Measurements from ENCODE around the gene LASP1.
A peak's percentile ranks its signal among the peaks of the same experiment; 100 is the strongest.

Gene LASP1

DNA sequence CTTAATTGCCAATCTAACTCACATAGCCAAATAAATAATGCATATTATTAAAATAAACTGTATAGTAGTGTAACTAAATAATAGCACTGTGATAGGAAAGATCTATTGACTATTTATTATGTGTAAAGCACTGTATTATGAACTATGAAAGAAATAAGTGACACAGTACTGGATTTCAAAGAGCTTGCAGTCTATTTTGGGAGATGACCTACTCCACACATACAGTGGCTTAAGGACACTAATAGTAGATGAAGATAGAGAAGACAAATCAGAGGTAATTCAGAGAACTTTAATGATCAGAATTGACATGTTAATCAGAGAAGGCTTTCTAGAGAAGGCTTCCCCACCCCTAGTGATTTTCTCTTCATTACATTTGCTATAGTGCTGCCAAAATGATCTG, 70.1 kb downstream of the LASP1 start:
- no peak for TF ChIP-seq TEAD4 (IDR thresholded peaks at IDR 0.05)

DNA sequence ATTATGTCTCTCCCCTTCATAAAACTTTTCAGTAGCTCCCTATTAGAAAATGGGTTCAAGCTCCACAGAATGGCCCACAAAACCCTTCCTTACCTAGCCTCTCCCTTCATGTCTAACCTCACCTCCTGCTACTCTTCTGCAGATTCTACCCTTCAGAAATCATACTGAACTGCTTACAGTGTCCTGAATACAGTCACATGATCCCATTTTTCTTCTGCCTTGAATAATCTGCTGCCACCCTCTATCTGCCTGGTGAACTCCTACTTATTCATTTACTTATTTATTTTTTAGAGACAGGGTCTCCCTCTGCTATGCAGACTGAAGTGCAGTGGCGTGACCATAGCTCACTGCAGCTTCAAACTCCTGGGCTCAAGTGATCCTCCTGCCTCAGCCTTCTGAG, 70.5 kb downstream of the LASP1 start:
- TF ChIP-seq TCF12 (IDR thresholded peaks at IDR 0.05; ENCODE audit: low read depth) = no peak
- TF ChIP-seq, protein P1, sequence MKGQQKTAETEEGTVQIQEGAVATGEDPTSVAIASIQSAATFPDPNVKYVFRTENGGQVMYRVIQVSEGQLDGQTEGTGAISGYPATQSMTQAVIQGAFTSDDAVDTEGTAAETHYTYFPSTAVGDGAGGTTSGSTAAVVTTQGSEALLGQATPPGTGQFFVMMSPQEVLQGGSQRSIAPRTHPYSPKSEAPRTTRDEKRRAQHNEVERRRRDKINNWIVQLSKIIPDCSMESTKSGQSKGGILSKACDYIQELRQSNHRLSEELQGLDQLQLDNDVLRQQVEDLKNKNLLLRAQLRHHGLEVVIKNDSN (IDR thresholded peaks at IDR 0.05) = 0 out of 2 replicates have a peak, but pooled peaks have one; percentile 12
- TF ChIP-seq TAF1 (IDR thresholded peaks at IDR 0.05; ENCODE audit: low read depth) = no peak

DNA sequence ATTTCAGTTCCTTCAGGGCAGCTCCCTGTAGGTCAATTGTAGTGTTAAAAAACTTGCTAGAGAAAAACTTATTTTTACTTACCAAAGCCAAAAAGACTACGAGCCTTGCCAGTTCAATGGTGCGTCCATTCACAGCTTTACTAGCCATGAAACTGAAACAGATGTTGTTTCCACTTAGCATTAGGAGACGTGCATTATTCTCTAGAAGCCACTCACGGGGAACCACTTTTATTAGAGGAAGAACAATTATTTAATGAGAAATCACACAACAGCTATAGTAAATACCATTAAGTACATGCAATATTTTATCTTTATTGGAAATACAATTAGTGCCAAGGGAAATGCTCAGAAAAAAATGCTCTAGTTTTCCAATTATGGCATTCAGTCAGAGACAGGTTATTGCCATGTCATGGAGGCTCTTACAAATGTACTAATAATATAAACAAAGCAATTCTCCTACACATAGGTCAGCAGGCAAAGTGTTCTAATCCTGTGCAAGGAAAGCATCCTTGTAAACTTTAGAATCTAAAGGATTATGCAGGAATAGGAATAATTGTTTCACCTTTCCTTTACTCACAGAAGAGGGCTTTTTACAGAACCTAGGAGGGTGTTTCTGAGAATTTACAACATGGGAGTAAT, 73.0 kb downstream of the LASP1 start:
- no peak for TF ChIP-seq TEAD4 (IDR thresholded peaks at IDR 0.05)
- TF ChIP-seq NFIC (IDR thresholded peaks at IDR 0.05) = no peak

DNA sequence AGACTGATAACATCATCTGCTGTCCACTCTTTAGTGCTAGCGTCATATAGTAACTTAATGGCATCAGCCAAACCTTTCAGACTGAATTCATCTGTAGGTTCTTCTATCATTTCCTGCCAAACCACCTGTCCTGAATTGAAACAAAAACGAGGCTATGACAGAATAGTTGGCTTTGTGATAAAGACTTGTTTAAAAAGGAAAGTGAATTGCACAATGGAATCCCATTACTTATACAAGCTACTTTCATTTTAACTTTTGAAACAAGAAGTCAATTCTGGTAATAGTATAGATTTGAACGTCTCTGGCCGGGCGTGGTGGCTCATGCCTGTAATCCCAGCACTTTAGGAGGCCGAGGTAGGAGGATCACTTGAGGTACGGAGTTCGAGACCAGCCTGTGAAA, 73.7 kb downstream of the LASP1 start:
- TF ChIP-seq NFIC (IDR thresholded peaks at IDR 0.05) (no peak), FOXM1 (IDR thresholded peaks at IDR 0.05; ENCODE audit: borderline replicate concordance, low read depth) (no peak), CEBPB (IDR thresholded peaks at IDR 0.05) (no peak), EGR1 (IDR thresholded peaks at IDR 0.05) (no peak), TCF12 (IDR thresholded peaks at IDR 0.05; ENCODE audit: low read depth) (no peak), RAD21 (IDR thresholded peaks at IDR 0.05; ENCODE audit: low read depth) (no peak), YY1 (IDR thresholded peaks at IDR 0.05; ENCODE audit: low read depth) (no peak)
- TF ChIP-seq, protein P2, sequence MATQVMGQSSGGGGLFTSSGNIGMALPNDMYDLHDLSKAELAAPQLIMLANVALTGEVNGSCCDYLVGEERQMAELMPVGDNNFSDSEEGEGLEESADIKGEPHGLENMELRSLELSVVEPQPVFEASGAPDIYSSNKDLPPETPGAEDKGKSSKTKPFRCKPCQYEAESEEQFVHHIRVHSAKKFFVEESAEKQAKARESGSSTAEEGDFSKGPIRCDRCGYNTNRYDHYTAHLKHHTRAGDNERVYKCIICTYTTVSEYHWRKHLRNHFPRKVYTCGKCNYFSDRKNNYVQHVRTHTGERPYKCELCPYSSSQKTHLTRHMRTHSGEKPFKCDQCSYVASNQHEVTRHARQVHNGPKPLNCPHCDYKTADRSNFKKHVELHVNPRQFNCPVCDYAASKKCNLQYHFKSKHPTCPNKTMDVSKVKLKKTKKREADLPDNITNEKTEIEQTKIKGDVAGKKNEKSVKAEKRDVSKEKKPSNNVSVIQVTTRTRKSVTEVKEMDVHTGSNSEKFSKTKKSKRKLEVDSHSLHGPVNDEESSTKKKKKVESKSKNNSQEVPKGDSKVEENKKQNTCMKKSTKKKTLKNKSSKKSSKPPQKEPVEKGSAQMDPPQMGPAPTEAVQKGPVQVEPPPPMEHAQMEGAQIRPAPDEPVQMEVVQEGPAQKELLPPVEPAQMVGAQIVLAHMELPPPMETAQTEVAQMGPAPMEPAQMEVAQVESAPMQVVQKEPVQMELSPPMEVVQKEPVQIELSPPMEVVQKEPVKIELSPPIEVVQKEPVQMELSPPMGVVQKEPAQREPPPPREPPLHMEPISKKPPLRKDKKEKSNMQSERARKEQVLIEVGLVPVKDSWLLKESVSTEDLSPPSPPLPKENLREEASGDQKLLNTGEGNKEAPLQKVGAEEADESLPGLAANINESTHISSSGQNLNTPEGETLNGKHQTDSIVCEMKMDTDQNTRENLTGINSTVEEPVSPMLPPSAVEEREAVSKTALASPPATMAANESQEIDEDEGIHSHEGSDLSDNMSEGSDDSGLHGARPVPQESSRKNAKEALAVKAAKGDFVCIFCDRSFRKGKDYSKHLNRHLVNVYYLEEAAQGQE (IDR thresholded peaks at IDR 0.05; ENCODE audit: low read depth) = no peak

DNA sequence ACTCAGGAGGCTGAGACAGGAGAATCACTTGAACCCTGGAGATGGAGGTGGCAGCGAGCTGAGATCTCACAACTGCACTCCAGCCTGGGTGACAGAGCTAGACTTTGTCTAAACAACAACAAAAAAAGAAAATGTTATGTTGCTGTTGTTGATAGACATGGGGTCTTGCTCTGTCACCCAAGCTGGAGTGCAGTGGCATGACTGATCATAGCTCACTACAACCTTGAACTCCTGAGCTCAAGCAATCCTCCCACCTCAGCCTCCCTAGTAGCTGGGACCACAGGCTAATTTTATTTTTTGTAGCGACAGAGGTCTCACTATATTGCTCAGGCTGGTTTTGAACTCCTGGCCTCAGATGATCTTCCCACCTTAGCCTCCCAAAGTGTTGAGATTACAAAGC, 77.3 kb downstream of the LASP1 start:
- TF ChIP-seq, protein P2 (IDR thresholded peaks at IDR 0.05; ENCODE audit: low read depth) = no peak
- TF ChIP-seq, protein P3, sequence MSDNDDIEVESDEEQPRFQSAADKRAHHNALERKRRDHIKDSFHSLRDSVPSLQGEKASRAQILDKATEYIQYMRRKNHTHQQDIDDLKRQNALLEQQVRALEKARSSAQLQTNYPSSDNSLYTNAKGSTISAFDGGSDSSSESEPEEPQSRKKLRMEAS (IDR thresholded peaks at IDR 0.05) = no peak
- TF ChIP-seq CEBPB (IDR thresholded peaks at IDR 0.05) (no peak), EGR1 (IDR thresholded peaks at IDR 0.05) (no peak), YY1 (IDR thresholded peaks at IDR 0.05; ENCODE audit: low read depth) (no peak), EP300 (IDR thresholded peaks at IDR 0.05; ENCODE audit: borderline replicate concordance) (no peak), CREB1 (IDR thresholded peaks at IDR 0.05; ENCODE audit: low read depth) (no peak), RAD21 (IDR thresholded peaks at IDR 0.05; ENCODE audit: low read depth) (no peak), NFIC (IDR thresholded peaks at IDR 0.05) (no peak), FOXM1 (IDR thresholded peaks at IDR 0.05; ENCODE audit: borderline replicate concordance, low read depth) (no peak), TEAD4 (IDR thresholded peaks at IDR 0.05) (no peak), TAF1 (IDR thresholded peaks at IDR 0.05; ENCODE audit: low read depth) (no peak), ZBTB7A (IDR thresholded peaks at IDR 0.05; ENCODE audit: low read depth) (no peak), TCF12 (IDR thresholded peaks at IDR 0.05; ENCODE audit: low read depth) (no peak)
- TF ChIP-seq, protein P1 (IDR thresholded peaks at IDR 0.05) = no peak

DNA sequence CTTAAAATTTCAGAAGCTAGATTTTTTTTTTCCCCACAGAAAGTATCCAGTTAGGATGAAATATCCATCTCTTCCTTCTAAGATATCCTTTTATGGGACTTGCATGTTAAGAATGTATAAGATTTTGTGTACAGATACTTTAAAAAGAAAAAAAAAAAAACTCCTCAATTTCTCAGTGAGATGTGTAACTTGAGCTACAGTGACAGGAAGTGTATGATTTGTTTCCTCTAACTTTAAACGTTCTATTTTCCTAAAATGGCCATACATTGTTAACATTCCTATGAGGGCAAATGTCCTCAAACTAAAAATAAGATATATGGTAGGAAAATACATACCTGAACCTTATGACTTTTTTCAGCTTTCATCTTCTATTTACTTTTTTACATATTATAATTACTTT, 88.5 kb downstream of the LASP1 start:
- TF ChIP-seq, protein P3 (IDR thresholded peaks at IDR 0.05) = no peak
- no peak for TF ChIP-seq TEAD4 (IDR thresholded peaks at IDR 0.05)
- no peak for TF ChIP-seq RAD21 (IDR thresholded peaks at IDR 0.05; ENCODE audit: low read depth)
- TF ChIP-seq YY1 (IDR thresholded peaks at IDR 0.05; ENCODE audit: low read depth) = no peak
- no peak for TF ChIP-seq TCF12 (IDR thresholded peaks at IDR 0.05; ENCODE audit: low read depth)
- no peak for TF ChIP-seq CREB1 (IDR thresholded peaks at IDR 0.05; ENCODE audit: low read depth)
- no peak for TF ChIP-seq TAF1 (IDR thresholded peaks at IDR 0.05; ENCODE audit: low read depth)
- no peak for TF ChIP-seq EP300 (IDR thresholded peaks at IDR 0.05; ENCODE audit: borderline replicate concordance)
- no peak for TF ChIP-seq EGR1 (IDR thresholded peaks at IDR 0.05)
- TF ChIP-seq, protein P1 (IDR thresholded peaks at IDR 0.05) = no peak
- TF ChIP-seq ZBTB7A (IDR thresholded peaks at IDR 0.05; ENCODE audit: low read depth) = no peak
- no peak for TF ChIP-seq NFIC (IDR thresholded peaks at IDR 0.05)
